Tibial nerve (tissue), 4 donors: ENCODE measurements around the gene KBTBD6.

ENCODE experiments used
- CTCF ChIP-seq, 5 experiments: fragments of 200-600 bp in 3 of 5; fragments of 450-650 bp in 2 of 5; sonication (generic) in 3 of 5; IDR thresholded peaks; one replicate each; pipeline ENCODE4 v1.5.1; 2016 to 2019; ENCODE audit warnings: antibody characterized with exemption in 5 of 5, mild to moderate bottlenecking in 3 of 5, moderate library complexity in 2 of 5
- EP300 ChIP-seq, 2 donors: sonication (generic); formaldehyde crosslinking; IDR thresholded peaks; one replicate each; pipeline ENCODE4 v1.6.1; 2017; ENCODE audit warnings: antibody characterized with exemption in 2 of 2, mild to moderate bottlenecking in 1 of 2
- POLR2A ChIP-seq, 2 donors: fragments of 450-650 bp; IDR thresholded peaks; one replicate each; pipeline ENCODE4 v1.6.1; 2017; ENCODE audit warnings: antibody characterized with exemption in 2 of 2, mild to moderate bottlenecking in 2 of 2, moderate library complexity in 2 of 2

- TF ChIP-seq POLR2A (IDR thresholded peaks at IDR 0.05): no peak
- TF ChIP-seq CTCF (IDR thresholded peaks at IDR 0.05): no peak
- no peak for TF ChIP-seq EP300 (IDR thresholded peaks at IDR 0.05)
Observed at GRCh38 chr13:41157048-41157717, 24.6 kb upstream of the KBTBD6 start.
